GM12873 (cell line): ENCODE measurements around the gene NUP133.

ENCODE experiments used
- TF ChIP-seq, protein P1 (sequence below): IDR thresholded peaks from 2 replicates; pipeline ENCODE4 v1.5.1; 2012; ENCODE audit warnings: low read depth, mild to moderate bottlenecking, moderate library complexity, low read length, control low read depth; ENCODE audit not compliant: insufficient read depth; ENCODE audit errors: missing control alignments

NUP133 gene

GRCh38 chr1:229425564-229426159 lies 82.5 kb downstream of the NUP133 start:
- TF ChIP-seq, protein P1, sequence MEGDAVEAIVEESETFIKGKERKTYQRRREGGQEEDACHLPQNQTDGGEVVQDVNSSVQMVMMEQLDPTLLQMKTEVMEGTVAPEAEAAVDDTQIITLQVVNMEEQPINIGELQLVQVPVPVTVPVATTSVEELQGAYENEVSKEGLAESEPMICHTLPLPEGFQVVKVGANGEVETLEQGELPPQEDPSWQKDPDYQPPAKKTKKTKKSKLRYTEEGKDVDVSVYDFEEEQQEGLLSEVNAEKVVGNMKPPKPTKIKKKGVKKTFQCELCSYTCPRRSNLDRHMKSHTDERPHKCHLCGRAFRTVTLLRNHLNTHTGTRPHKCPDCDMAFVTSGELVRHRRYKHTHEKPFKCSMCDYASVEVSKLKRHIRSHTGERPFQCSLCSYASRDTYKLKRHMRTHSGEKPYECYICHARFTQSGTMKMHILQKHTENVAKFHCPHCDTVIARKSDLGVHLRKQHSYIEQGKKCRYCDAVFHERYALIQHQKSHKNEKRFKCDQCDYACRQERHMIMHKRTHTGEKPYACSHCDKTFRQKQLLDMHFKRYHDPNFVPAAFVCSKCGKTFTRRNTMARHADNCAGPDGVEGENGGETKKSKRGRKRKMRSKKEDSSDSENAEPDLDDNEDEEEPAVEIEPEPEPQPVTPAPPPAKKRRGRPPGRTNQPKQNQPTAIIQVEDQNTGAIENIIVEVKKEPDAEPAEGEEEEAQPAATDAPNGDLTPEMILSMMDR = no peak

GRCh38 chr1:229420765-229421164 lies 87.4 kb downstream of the NUP133 start:
- TF ChIP-seq, protein P1 = peak; percentile 15

DNA sequence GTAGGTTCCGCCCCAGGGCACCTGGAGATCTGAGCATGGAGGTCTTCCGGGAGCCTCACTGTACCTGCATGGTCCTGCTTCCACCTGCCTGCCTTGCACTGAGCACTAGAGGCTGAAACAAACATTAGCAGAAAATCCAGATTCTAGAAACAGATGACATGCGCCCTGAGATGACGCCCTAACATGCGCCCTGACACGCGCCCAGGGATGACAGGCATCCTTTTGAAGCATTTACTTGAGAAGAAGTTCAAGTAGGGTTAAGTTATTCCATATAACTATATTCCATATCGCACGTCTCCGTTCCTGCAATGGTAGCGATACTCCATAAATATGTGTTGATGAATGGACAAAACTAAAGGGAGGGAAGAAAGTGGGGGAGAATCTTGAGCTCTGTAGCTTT lies 87.9 kb downstream of the NUP133 start:
- TF ChIP-seq, protein P1 = no peak

GRCh38 chr1:229412056-229412455 lies 96.1 kb downstream of the NUP133 start:
- TF ChIP-seq, protein P1 = no peak

DNA sequence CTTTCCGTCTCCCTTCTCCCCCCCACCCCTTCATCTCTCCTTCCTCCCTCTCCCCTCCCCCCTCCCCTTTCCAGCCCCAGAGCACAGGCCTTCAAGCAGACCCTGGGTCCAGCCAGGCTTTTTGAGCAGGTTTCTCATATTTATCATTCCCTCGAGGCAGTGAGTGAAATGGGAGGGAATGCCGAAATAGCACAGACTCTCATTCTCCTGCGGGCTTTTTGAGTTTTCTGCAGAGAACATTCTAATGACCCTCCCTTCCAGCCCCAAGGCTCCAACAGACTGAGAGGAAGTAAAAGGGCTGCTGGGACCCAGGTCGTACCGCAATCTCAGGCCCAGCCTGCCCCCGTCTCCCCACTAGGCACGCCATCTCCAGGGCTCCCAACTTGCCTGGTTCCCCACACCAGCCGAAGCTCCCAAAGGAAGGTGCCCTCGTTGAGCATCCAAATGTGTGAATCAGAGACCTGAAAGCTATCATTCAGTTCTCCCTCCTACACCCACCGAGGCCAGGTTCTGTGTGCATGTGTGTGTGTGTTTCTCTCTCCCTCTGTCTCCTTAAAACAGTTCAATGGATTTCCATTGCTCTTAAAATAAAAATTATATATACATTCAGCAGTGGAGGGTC lies 96.6 kb downstream of the NUP133 start:
- TF ChIP-seq, protein P1 = no peak

GRCh38 chr1:229410692-229411433 lies 97.3 kb downstream of the NUP133 start:
- TF ChIP-seq, protein P1 = no peak

GRCh38 chr1:229410370-229410691 lies 97.8 kb downstream of the NUP133 start:
- TF ChIP-seq, protein P1 = no peak
